Measurements from ENCODE around the gene SLC44A1.
A peak's percentile ranks its signal among the peaks of the same experiment; 100 is the strongest.

GRCh38 chr9:105205787-105206495 lies 38.5 kb upstream of the SLC44A1 start:
- TF ChIP-seq CTCF (IDR thresholded peaks at IDR 0.05), result no peak
- TF ChIP-seq MAFK (IDR thresholded peaks at IDR 0.05; ENCODE audit: partially characterized antibody), result no peak
- no peak for TF ChIP-seq RCOR1 (IDR thresholded peaks at IDR 0.05; ENCODE audit: low read depth, low read length)
- no peak for TF ChIP-seq REST (IDR thresholded peaks at IDR 0.05)
- TF ChIP-seq USF2 (IDR thresholded peaks at IDR 0.05), result no peak
- TF ChIP-seq NFE2L2 (conservative IDR thresholded peaks at IDR 0.05; ENCODE audit: low read length), result no peak
- no peak for TF ChIP-seq PBX3 (IDR thresholded peaks at IDR 0.05)
- no peak for TF ChIP-seq E2F6 (IDR thresholded peaks at IDR 0.05; ENCODE audit: borderline replicate concordance, low read depth)
- no peak for TF ChIP-seq EP300 (IDR thresholded peaks at IDR 0.05)
- no peak for TF ChIP-seq MYC (IDR thresholded peaks at IDR 0.05; ENCODE audit: borderline replicate concordance, low read length)
- TF ChIP-seq CBX2 (IDR thresholded peaks at IDR 0.05; ENCODE audit: borderline replicate concordance, low read depth), result no peak
- TF ChIP-seq CEBPB (IDR thresholded peaks at IDR 0.05), result 0 out of 4 replicates have a peak, but pooled peaks of 1 of the 2 experiments have one; percentile 20
- no peak for TF ChIP-seq POLR2A (IDR thresholded peaks at IDR 0.05; ENCODE audit: low read length)
